GM08714 (cell line): Measurements from ENCODE around the gene NPFFR1.

Experiments
- H3K4me3 ChIP-seq: fragments of 200-500 bp; sonication (Bioruptor generic); 2 replicates; pipeline ENCODE4 v1.5.1; 2014; ENCODE audit warnings: mild to moderate bottlenecking, low read length, inconsistent platforms
- ZNF274 ChIP-seq: IDR thresholded peaks from 2 replicates; pipeline ENCODE4 v1.6.1; 2012; ENCODE audit warnings: mild to moderate bottlenecking, low read depth, low read length

Gene NPFFR1

DNA sequence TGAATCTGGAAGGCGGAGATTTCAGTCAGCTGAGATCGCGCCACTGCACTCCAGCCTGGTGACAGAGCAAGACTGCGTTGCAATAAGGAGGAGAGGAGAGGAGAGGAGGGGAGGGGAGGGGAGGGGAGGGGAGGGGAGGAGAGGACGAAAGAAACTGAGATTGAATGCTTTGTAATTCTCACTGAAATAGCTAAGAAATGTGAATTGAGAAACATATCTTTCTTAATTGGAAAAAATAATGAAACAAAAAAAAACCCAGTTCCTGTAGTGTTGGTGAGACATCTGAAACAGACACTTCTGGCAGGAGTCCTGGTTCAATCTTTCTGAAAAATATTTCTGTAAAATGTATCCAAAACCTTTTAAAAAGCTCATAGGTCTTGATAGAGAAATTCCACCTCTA, 77.0 kb downstream of the NPFFR1 start:
- H3K4me3 ChIP-seq = no peak overlapping the region
- TF ChIP-seq ZNF274 = no peak

DNA sequence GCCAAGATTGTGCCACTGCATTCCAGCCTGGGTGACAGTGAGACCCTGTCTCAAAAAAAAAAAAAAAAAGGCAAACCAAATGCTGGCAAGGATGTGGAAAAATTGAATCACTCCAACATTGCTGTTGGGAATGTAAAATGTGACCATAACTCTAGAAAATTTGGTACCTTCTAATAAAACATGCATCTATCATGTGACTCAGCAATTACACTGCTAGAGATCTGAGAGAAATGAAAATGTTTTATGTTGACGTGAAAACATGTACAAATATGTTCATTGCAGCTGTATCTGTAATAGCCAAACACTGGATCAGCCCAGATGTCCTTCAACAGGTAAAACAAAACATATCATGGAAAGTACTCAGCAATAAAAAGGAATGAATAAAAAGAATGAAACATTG, 82.7 kb downstream of the NPFFR1 start:
- TF ChIP-seq ZNF274 = no peak
- H3K4me3 ChIP-seq = no peak overlapping the region

DNA sequence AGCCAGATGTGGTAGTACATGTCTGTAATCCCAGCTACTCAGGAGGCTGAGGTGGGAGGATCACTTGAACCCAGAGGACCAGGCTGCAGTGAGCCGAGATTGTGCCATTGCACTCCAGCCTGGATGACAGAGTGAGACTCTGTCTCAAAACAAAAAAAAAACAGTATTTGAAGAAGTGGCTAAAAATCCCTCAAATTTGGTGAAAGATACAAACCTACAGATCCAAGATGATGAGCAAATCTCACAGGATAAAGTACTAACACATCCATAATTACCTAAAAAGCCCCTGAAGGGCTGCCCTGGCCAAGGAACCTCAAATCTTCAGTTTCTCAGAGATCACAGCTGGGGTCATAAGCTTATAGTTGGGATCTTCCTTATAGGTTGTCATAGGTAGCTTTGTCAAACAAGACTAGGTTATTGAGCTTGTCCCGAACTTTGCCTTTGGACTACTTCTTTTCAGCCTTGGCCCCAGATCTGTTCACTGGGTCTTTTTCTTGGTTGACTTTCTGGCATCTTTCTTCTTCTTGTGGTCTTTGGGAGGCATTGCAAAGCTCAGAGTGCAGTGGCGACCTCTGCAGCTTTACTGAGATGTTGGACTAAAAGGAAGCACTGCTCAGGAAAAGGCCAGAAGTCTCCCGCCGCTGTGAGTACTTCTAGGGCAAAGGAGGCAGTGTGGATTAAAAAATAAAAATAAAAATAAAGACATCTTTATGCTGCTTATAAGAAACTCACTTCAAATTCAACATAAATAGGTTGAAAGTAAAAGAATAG, 84.9 kb downstream of the NPFFR1 start:
- TF ChIP-seq ZNF274 = no peak
- no peak overlapping the region for H3K4me3 ChIP-seq
